ENCODE measurements around the gene FNDC3B.

The FNDC3B gene

GRCh38 chr3:172354931-172355499 lies 315.6 kb downstream of the FNDC3B start:
- Histone ChIP-seq H3K4me1 (ENCODE audit: control insufficient read depth, insufficient read depth, low read length) (no peaks in the 10 kb centered on the region), H3K27ac (ENCODE audit: extremely low read depth, low read depth, low read length) (no peak overlapping the region), H3K9me3 (ENCODE audit: control insufficient read depth, insufficient read depth, low read depth, low read length) (no peaks in the 10 kb centered on the region), H3K4me3 (ENCODE audit: low read depth, low read length) (no peak overlapping the region), H3K36me3 (ENCODE audit: control insufficient read depth in 2 of 2, insufficient read depth in 1 of 2, low read length in 2 of 2) (peaks cover 0 to 37% of the 10 kb centered on the region in 2 experiments; a peak in 1 of 3 replicates)
- ChIA-PET POLR2A (interaction anchor here (0.7 kb wide), 1 partner anchor 22 kb away, joined by 6 read pairs; no protein-coding TSS in a partner anchor), CTCF (interaction anchor here (0.9 kb wide), 1 partner anchor 14 kb away, joined by 3 read pairs; no protein-coding TSS in a partner anchor)
- TF ChIP-seq ZNF157 (tag by site-specific recombination; IDR thresholded peaks at IDR 0.05) = no peak
- no peak for TF ChIP-seq ZBTB11 (tag by site-specific recombination; conservative IDR thresholded peaks at IDR 0.05; ENCODE audit: low read depth)
- TF ChIP-seq ZNF133 (tag by site-specific recombination; IDR thresholded peaks at IDR 0.05) = no peak
- TF ChIP-seq BCL11B (tag by site-specific recombination; IDR thresholded peaks at IDR 0.05; ENCODE audit: low read depth) = no peak
- no peak for TF ChIP-seq TRIM28 (IDR thresholded peaks at IDR 0.05; ENCODE audit: borderline replicate concordance, low read length)
- no peak for TF ChIP-seq ZNF394 (tag by site-specific recombination; IDR thresholded peaks at IDR 0.05; ENCODE audit: borderline replicate concordance)
- TF ChIP-seq ZNF654 (tag by site-specific recombination; IDR thresholded peaks at IDR 0.05; ENCODE audit: low read depth) = no peak

GRCh38 chr3:172355836-172356235 lies 316.5 kb downstream of the FNDC3B start:
- Histone ChIP-seq H3K36me3 (ENCODE audit: control insufficient read depth in 2 of 2, insufficient read depth in 1 of 2, low read length in 2 of 2) (peaks cover 0 to 35% of the 10 kb centered on the region in 2 experiments; a peak in 1 of 3 replicates), H3K4me1 (ENCODE audit: control insufficient read depth, insufficient read depth, low read length) (no peaks in the 10 kb centered on the region), H3K9me3 (ENCODE audit: control insufficient read depth, insufficient read depth, low read depth, low read length) (no peaks in the 10 kb centered on the region), H3K27ac (ENCODE audit: extremely low read depth, low read depth, low read length) (no peak overlapping the region; the same call in 1 of the 2 replicates), H3K4me3 (ENCODE audit: low read depth, low read length) (no peak overlapping the region)
- TF ChIP-seq ZBTB8A (tag by site-specific recombination; IDR thresholded peaks at IDR 0.05) (0 out of 2 replicates have a peak, but pooled peaks have one; percentile 30), ZNF600 (tag by site-specific recombination; IDR thresholded peaks at IDR 0.05) (0 out of 2 replicates have a peak, but pooled peaks have one; percentile 23), PRDM6 (tag by site-specific recombination; IDR thresholded peaks at IDR 0.05) (peak; percentile 90), ZNF350 (tag by site-specific recombination; IDR thresholded peaks at IDR 0.05) (no peak), ZNF362 (tag by site-specific recombination; IDR thresholded peaks at IDR 0.05) (peak; percentile 49; the same call in 1 of the 2 replicates), FEZF1 (tag by site-specific recombination; IDR thresholded peaks at IDR 0.05) (peak; percentile 87), PRDM10 (tag by site-specific recombination; IDR thresholded peaks at IDR 0.05) (no peak), ZNF426 (tag by site-specific recombination; IDR thresholded peaks at IDR 0.05) (no peak), ZBTB1 (tag by site-specific recombination; IDR thresholded peaks at IDR 0.05) (no peak), OSR2 (tag by site-specific recombination; IDR thresholded peaks at IDR 0.05) (peak; percentile 31; the same call in 1 of the 2 replicates)
- POLR2A ChIA-PET = no interaction called here
- CTCF ChIA-PET = interaction anchor here (0.6 to 1.9 kb wide), 2 partner anchors 23 to 584 kb away, joined by 5 to 6 read pairs; no protein-coding TSS in a partner anchor
